Vagina (tissue), 2 donors: ENCODE results near the gene LRRC47. TPM values are rescaled to one million over a fixed set of nuclear protein-coding genes. Genes with fewer than 3 reads are reported as not detected.

ENCODE experiments used
- DNase-seq, 2 donors: peaks; one replicate each; pipeline ENCODE4 v3.0.0-alpha.2; 2017; ENCODE audit errors: extremely low spot score in 2 of 2
- H3K27ac ChIP-seq: fragments of 200-600 bp; sonication (generic); one replicate; pipeline ENCODE4 v1.5.1; 2019
- H3K27me3 ChIP-seq: fragments of 200-600 bp; sonication (generic); one replicate; pipeline ENCODE4 v1.5.1; 2019
- H3K36me3 ChIP-seq, 2 donors: fragments of 200-600 bp; sonication (generic); one replicate each; pipeline ENCODE4 v1.5.1; 2017 to 2019
- H3K4me1 ChIP-seq: fragments of 200-600 bp; sonication (generic); one replicate; pipeline ENCODE4 v1.5.1; 2019
- H3K4me3 ChIP-seq, 2 donors: fragments of 200-600 bp; sonication (generic); 1 replicate in 1 of 2; 2 replicates in 1 of 2; pipeline ENCODE4 v1.5.1; 2016 to 2019
- H3K9me3 ChIP-seq: fragments of 200-600 bp; sonication (generic); one replicate; pipeline ENCODE4 v1.5.1; 2019
- POLR2A ChIP-seq, 2 donors: fragments of 450-650 bp; IDR thresholded peaks; one replicate each; pipeline ENCODE4 v1.6.1; 2017; ENCODE audit warnings: antibody characterized with exemption in 2 of 2, mild to moderate bottlenecking in 2 of 2, moderate library complexity in 2 of 2
- POLR2AphosphoS5 ChIP-seq, 2 donors: sonication (generic); formaldehyde crosslinking; IDR thresholded peaks; one replicate each; pipeline ENCODE4 v1.9.0; 2017; ENCODE audit warnings: antibody characterized with exemption in 2 of 2, mild to moderate bottlenecking in 2 of 2, low read depth in 1 of 2; ENCODE audit not compliant: insufficient read depth in 1 of 2
- intact Hi-C: fragments of 100-400 bp; cut with DNase I; formaldehyde crosslinking; loops from one replicate; pipeline ENCODE4 v1.15.1; 2023
- total RNA-seq: library from RNA; depleted of rRNA; stranded (reverse); fragments of >200 nt; gene quantifications from one replicate; pipeline ENCODE4 v1.2.3, GENCODE V29; 2016
- TF ChIP-seq, protein P1 (sequence below), 3 experiments: fragments of 450-650 bp in 2 of 3; fragments of 200-600 bp in 1 of 3; sonication (generic) in 1 of 3; IDR thresholded peaks; one replicate each; pipeline ENCODE4 v1.5.1; 2017 to 2019; ENCODE audit warnings: antibody characterized with exemption in 3 of 3, mild to moderate bottlenecking in 2 of 3, moderate library complexity in 2 of 3

The LRRC47 gene
- total RNA-seq = 32.4 TPM

DNA sequence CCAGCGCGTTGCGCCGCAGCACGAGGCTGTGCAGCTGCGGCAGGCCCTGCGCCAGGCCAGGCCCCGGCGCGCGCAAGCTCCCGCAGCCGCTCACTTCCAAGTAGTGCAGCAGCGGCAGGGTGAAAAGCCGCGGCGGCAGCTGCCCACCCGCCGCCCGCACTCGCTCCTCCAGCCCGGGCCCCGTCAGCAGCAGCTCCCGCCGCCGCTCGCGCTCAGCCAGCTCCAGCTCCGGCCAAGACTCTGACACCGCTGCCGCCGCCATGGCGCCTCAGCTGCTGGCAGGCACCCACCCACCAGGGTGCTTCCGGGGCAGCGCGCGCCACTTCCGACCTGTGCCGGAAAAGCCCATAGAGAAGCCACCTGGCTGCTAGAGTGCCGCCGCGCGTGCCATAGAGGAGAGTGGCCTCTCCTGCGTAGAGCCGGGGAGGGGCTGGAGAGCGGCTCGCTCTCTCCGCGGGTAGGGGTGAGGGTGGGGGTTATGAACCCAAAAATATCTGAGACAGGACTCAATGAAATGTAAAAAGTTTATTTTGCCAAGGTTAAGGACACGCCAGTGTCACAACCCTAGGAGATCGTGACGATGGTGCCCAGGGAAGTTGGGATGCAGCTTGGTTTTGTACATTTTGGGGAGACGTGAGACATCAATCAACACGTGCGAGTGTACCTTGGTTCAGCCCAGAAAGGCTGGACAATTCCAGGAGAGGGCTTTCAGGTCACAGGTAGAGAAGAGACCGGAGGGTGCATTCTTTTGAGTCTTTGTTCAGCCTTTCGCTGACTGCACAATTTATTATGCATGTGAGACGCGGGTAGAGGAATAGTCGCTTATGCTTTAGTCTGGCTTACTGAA, at the start of gene LRRC47:
LRRC47 (minus strand) TSS at position 284 of the 847 bp plus-strand sequence; CDS start at position 262, 22 bp downstream.
- TF ChIP-seq POLR2A (IDR thresholded peaks at IDR 0.05) (peak in 1 of 2 donors; percentile 13), POLR2AphosphoS5 (IDR thresholded peaks at IDR 0.05; ENCODE audit: insufficient read depth in 1 of 2, low read depth in 1 of 2) (peak; percentile 82 to 93)
- TF ChIP-seq, protein P1, sequence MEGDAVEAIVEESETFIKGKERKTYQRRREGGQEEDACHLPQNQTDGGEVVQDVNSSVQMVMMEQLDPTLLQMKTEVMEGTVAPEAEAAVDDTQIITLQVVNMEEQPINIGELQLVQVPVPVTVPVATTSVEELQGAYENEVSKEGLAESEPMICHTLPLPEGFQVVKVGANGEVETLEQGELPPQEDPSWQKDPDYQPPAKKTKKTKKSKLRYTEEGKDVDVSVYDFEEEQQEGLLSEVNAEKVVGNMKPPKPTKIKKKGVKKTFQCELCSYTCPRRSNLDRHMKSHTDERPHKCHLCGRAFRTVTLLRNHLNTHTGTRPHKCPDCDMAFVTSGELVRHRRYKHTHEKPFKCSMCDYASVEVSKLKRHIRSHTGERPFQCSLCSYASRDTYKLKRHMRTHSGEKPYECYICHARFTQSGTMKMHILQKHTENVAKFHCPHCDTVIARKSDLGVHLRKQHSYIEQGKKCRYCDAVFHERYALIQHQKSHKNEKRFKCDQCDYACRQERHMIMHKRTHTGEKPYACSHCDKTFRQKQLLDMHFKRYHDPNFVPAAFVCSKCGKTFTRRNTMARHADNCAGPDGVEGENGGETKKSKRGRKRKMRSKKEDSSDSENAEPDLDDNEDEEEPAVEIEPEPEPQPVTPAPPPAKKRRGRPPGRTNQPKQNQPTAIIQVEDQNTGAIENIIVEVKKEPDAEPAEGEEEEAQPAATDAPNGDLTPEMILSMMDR (IDR thresholded peaks at IDR 0.05) = peak in 1 of 3 experiments; percentile 41
- Histone ChIP-seq H3K4me1 (peaks cover 43% of the 10 kb centered on the region), H3K9me3 (no peaks in the 10 kb centered on the region), H3K27ac (peak within 1 kb of the TSS; percentile 30), H3K4me3 (peak within 1 kb of the TSS; percentile 76 to 79), H3K36me3 (no peaks in the 10 kb centered on the region), H3K27me3 (no peaks in the 10 kb centered on the region)
- no peak for DNase-seq
- intact Hi-C loops = no loop called here

DNA sequence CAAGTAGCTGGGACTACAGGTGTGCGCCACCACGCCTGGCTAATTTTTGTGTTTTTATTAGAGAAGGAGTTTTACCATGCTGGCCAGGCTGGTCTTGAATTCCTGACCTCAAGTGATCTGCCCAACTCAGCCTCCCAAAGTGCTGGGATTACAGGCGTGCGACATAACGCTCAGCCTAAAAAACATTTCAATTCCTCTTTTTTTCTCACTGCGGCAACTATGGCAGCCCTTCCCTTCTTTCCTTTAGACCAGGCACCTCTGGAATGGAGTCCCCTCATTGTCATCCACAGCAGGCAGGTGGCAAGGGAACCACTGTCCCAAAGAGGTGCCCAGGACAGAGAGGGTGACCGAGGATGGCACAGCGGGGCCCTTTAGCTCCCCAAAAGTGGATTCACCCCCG, 46.6 kb upstream of the LRRC47 start:
- H3K36me3 ChIP-seq = peaks cover 0 to 70% of the 10 kb centered on the region in 2 donors
- intact Hi-C loops = no loop called here

DNA sequence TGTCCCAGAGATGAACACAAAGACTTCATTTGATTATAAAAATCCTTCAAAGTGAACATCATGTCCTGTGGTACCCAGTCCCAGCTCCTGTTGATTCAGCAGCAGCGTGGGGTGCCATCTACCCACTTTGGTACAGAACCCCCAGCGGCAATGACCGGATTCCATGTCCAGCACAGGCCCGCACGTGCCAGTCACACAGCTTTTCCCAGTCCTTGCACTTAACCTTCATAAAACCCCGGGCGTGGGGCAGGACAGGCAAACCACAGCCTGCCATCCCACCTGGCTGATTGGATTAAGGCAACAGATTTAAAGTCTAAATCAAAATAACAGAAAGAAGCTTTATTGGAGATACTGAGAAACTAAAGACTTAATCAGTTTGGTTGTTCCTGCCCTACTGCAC, 45.2 kb upstream of the LRRC47 start:
- H3K36me3 ChIP-seq = peaks cover 0 to 72% of the 10 kb centered on the region in 2 donors
- intact Hi-C loops = no loop called here
- H3K4me1 ChIP-seq = no peaks in the 10 kb centered on the region
- no peaks in the 10 kb centered on the region for H3K9me3 ChIP-seq
- H3K27ac ChIP-seq = no peak overlapping the region
- no peaks in the 10 kb centered on the region for H3K27me3 ChIP-seq
- DNase-seq = no peak
- no peak overlapping the region for H3K4me3 ChIP-seq
- TF ChIP-seq POLR2AphosphoS5 (IDR thresholded peaks at IDR 0.05; ENCODE audit: insufficient read depth in 1 of 2, low read depth in 1 of 2) (no peak), POLR2A (IDR thresholded peaks at IDR 0.05) (no peak)
- TF ChIP-seq, protein P1 (IDR thresholded peaks at IDR 0.05) = no peak

More for the DNA sequence above, 46.6 kb upstream of the LRRC47 start:
- no peaks in the 10 kb centered on the region for H3K4me1 ChIP-seq
- no peak overlapping the region for H3K4me3 ChIP-seq
- no peak for DNase-seq
- no peak for TF ChIP-seq POLR2A (IDR thresholded peaks at IDR 0.05)
- TF ChIP-seq, protein P1 (IDR thresholded peaks at IDR 0.05) = no peak
- no peak for TF ChIP-seq POLR2AphosphoS5 (IDR thresholded peaks at IDR 0.05; ENCODE audit: insufficient read depth in 1 of 2, low read depth in 1 of 2)
- H3K9me3 ChIP-seq = no peaks in the 10 kb centered on the region
- no peaks in the 10 kb centered on the region for H3K27me3 ChIP-seq
- H3K27ac ChIP-seq = no peak overlapping the region

DNA sequence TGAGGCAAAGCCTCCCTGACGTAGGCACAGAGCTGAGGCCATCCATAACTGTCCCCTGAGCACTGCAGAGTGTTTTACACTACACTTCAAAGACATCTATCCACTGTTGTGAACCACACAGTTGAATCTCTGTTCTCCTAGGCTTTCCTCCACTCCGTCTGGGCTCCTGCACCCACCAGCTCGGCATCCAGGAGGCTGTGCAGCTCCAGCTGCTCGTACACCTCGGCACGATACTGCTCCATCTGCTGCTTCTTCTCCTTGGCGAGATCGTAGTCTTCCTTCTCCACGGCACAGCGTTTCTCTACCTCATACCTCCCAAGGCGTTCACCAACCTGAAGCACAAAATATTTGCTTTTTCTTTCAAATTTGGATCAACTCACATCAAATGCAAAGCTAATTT, 42.5 kb upstream of the LRRC47 start:
- H3K9me3 ChIP-seq = no peaks in the 10 kb centered on the region
- DNase-seq = no peak
- peaks cover 0 to 57% of the 10 kb centered on the region in 2 donors for H3K36me3 ChIP-seq
- intact Hi-C loops = no loop called here
- H3K27me3 ChIP-seq = no peaks in the 10 kb centered on the region
- no peak overlapping the region for H3K4me3 ChIP-seq
- H3K27ac ChIP-seq = no peak overlapping the region
- TF ChIP-seq, protein P1 (IDR thresholded peaks at IDR 0.05) = no peak
- TF ChIP-seq POLR2AphosphoS5 (IDR thresholded peaks at IDR 0.05; ENCODE audit: insufficient read depth in 1 of 2, low read depth in 1 of 2) = no peak
- TF ChIP-seq POLR2A (IDR thresholded peaks at IDR 0.05) = no peak
- H3K4me1 ChIP-seq = no peaks in the 10 kb centered on the region

DNA sequence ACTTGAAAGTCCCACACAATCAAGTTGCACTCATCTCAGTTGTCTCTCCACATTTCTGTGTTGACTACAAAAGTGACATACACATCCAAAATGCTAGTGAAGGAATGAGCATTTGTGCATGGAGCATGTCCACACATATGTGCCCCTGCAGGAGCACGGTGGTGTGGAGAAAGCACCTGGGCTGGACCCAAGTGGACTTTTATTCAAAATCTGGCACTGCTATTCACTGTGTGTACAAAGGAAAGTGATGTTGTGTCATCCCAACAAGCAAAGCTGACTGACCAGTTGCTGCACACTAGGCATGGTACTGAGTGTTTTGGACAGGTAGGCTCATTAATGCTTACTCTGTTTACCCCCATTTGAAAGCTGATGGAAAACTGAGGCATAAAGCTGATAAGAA, 41.4 kb upstream of the LRRC47 start:
- H3K36me3 ChIP-seq = peaks cover 0 to 51% of the 10 kb centered on the region in 2 donors

More for the DNA sequence above, 41.4 kb upstream of the LRRC47 start:
- Histone ChIP-seq H3K27ac (no peak overlapping the region), H3K27me3 (no peaks in the 10 kb centered on the region), H3K4me1 (no peaks in the 10 kb centered on the region), H3K4me3 (no peak overlapping the region), H3K9me3 (no peaks in the 10 kb centered on the region)
- intact Hi-C loops = no loop called here
- no peak for DNase-seq
- TF ChIP-seq, protein P1 (IDR thresholded peaks at IDR 0.05) = no peak
- TF ChIP-seq POLR2A (IDR thresholded peaks at IDR 0.05) = no peak
- no peak for TF ChIP-seq POLR2AphosphoS5 (IDR thresholded peaks at IDR 0.05; ENCODE audit: insufficient read depth in 1 of 2, low read depth in 1 of 2)
